Hepatocyte (in vitro differentiated cells): ENCODE measurements around the gene NUDT5.

Experiments used
- EZH2phosphoT487 ChIP-seq: fragments of 200-600 bp; sonication (generic); IDR thresholded peaks from one replicate; pipeline ENCODE4 v1.6.1; 2018; ENCODE audit warnings: antibody characterized with exemption, mild to moderate bottlenecking, low read depth, moderate library complexity; ENCODE audit not compliant: unreplicated experiment, severe bottlenecking
- TF ChIP-seq, protein P1 (sequence below): fragments of 200-600 bp; sonication (generic); IDR thresholded peaks from 2 replicates; pipeline ENCODE4 v1.5.1; 2016; ENCODE audit warnings: antibody characterized with exemption, mild to moderate bottlenecking; ENCODE audit not compliant: poor library complexity

DNA sequence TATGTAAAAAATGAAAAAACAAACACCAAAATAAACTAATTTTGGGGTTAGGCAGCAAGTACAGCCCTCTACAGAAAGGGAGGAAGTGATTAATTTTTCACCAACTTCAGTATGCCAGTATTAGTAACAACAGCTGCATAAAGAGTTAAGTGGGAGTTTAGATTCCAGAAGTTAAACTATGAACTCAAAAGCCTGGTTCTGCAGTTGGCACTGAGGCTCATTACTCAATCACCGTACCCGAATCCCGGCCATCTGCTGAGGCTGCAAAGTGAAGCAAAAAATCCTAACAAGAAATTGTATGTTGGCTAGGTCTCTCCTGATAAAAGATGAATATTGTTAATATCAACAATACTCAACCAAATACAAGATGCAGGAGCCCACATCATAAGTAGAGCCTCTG, 4.0 kb downstream of the NUDT5 start:
- TF ChIP-seq EZH2phosphoT487: no peak
- TF ChIP-seq, protein P1, sequence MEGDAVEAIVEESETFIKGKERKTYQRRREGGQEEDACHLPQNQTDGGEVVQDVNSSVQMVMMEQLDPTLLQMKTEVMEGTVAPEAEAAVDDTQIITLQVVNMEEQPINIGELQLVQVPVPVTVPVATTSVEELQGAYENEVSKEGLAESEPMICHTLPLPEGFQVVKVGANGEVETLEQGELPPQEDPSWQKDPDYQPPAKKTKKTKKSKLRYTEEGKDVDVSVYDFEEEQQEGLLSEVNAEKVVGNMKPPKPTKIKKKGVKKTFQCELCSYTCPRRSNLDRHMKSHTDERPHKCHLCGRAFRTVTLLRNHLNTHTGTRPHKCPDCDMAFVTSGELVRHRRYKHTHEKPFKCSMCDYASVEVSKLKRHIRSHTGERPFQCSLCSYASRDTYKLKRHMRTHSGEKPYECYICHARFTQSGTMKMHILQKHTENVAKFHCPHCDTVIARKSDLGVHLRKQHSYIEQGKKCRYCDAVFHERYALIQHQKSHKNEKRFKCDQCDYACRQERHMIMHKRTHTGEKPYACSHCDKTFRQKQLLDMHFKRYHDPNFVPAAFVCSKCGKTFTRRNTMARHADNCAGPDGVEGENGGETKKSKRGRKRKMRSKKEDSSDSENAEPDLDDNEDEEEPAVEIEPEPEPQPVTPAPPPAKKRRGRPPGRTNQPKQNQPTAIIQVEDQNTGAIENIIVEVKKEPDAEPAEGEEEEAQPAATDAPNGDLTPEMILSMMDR: no peak
